OCI-LY3 (cell line): ENCODE data around the gene KLHL5.

Experiments used
- H2AFZ ChIP-seq: fragments of 200-600, 300-600 bp; shearing (Covaris generic); 2 replicates; pipeline ENCODE4 v1.6.0; 2014; ENCODE audit warnings: antibody characterized with exemption, low read depth, low read length
- H3K27ac ChIP-seq: fragments of 200-600, 300-600 bp; sonication (generic); 2 replicates; pipeline ENCODE4 v1.5.1; 2014; ENCODE audit warnings: mild to moderate bottlenecking, low read length, moderate library complexity, mixed read lengths
- H3K27me3 ChIP-seq: fragments of 200-600, 300-600 bp; sonication (generic); 2 replicates; pipeline ENCODE4 v1.6.1; 2014; ENCODE audit warnings: low read depth, low read length, mixed read lengths
- H3K36me3 ChIP-seq: fragments of 200-600, 300-600 bp; sonication (generic); replicated peaks from 2 replicates; pipeline ENCODE3; 2014; ENCODE audit warnings: low read depth, low read length, mixed read lengths
- H3K4me1 ChIP-seq: fragments of 300-600, 200-600 bp; sonication (generic); 2 replicates; pipeline ENCODE4 v1.6.1; 2014; ENCODE audit warnings: low read length, mixed read lengths
- H3K4me2 ChIP-seq: fragments of 200-600, 300-600 bp; sonication (generic); 2 replicates; pipeline ENCODE4 v1.6.1; 2014; ENCODE audit warnings: low read length, mixed read lengths
- H3K4me3 ChIP-seq: fragments of 300-600, 200-600 bp; sonication (generic); 2 replicates; pipeline ENCODE4 v1.5.1; 2014; ENCODE audit warnings: antibody characterized with exemption, mild to moderate bottlenecking, low read length, moderate library complexity
- H3K79me2 ChIP-seq: fragments of 300-600, 200-600 bp; shearing (Covaris generic); 2 replicates; pipeline ENCODE4 v1.6.1; 2014; ENCODE audit warnings: mild to moderate bottlenecking, low read length, mixed read lengths
- H3K9ac ChIP-seq: fragments of 300-600, 200-600 bp; shearing (Covaris generic); 2 replicates; pipeline ENCODE4 v1.6.0; 2014; ENCODE audit warnings: mild to moderate bottlenecking, low read length, moderate library complexity
- H3K9me3 ChIP-seq: fragments of 200-600, 300-600 bp; shearing (Covaris generic); 2 replicates; pipeline ENCODE4 v1.6.1; 2014; ENCODE audit warnings: low read length, mixed read lengths; ENCODE audit not compliant: insufficient read depth
- H4K20me1 ChIP-seq: fragments of 200-600, 300-600 bp; sonication (generic); 2 replicates; pipeline ENCODE4 v1.6.1; 2016; ENCODE audit warnings: low read length, mixed read lengths; ENCODE audit not compliant: insufficient read depth
- CTCF ChIP-seq: fragments of 200-600, 300-600 bp; sonication (generic); IDR thresholded peaks from 2 replicates; pipeline ENCODE4 v1.5.1; 2014; ENCODE audit warnings: antibody characterized with exemption, low read length, low read depth
- EZH2phosphoT487 ChIP-seq: fragments of 200-600 bp; shearing (Covaris generic); IDR thresholded peaks from 2 replicates; pipeline ENCODE4 v1.6.1; 2018; ENCODE audit warnings: antibody characterized with exemption, mixed run types, low read depth

Gene KLHL5

GRCh38 chr4:39085891-39086290 is 23.9 kb downstream of the KLHL5 start:
- no peak overlapping the region for H3K4me3 ChIP-seq
- no peaks in the 10 kb centered on the region for H4K20me1 ChIP-seq
- no peak overlapping the region for H2AFZ ChIP-seq
- TF ChIP-seq CTCF (no peak), EZH2phosphoT487 (no peak)
- H3K27me3 ChIP-seq, result no peaks in the 10 kb centered on the region
- no peaks in the 10 kb centered on the region for H3K79me2 ChIP-seq
- peaks cover 22% of the 10 kb centered on the region for H3K36me3 ChIP-seq
- H3K9me3 ChIP-seq, result no peaks in the 10 kb centered on the region
- H3K27ac ChIP-seq, result no peak overlapping the region
- H3K4me1 ChIP-seq, result no peaks in the 10 kb centered on the region
- H3K9ac ChIP-seq, result no peak overlapping the region
- no peak overlapping the region for H3K4me2 ChIP-seq

GRCh38 chr4:39096847-39097246 is 34.8 kb downstream of the KLHL5 start:
- no peaks in the 10 kb centered on the region for H4K20me1 ChIP-seq

GRCh38 chr4:39097290-39097689 is 35.3 kb downstream of the KLHL5 start:
- H3K9ac ChIP-seq, result no peak overlapping the region
- no peak overlapping the region for H3K27ac ChIP-seq
- peaks cover 4% of the 10 kb centered on the region for H3K36me3 ChIP-seq
- no peaks in the 10 kb centered on the region for H4K20me1 ChIP-seq
- H3K4me2 ChIP-seq, result no peak overlapping the region
- no peaks in the 10 kb centered on the region for H3K4me1 ChIP-seq
- H3K27me3 ChIP-seq, result no peaks in the 10 kb centered on the region
- no peaks in the 10 kb centered on the region for H3K9me3 ChIP-seq
- no peak for TF ChIP-seq CTCF
- TF ChIP-seq EZH2phosphoT487, result no peak
- H2AFZ ChIP-seq, result no peak overlapping the region
- no peak overlapping the region for H3K4me3 ChIP-seq
- no peaks in the 10 kb centered on the region for H3K79me2 ChIP-seq

More at GRCh38 chr4:39096847-39097246, 34.8 kb downstream of the KLHL5 start:
- Histone ChIP-seq H3K79me2 (no peaks in the 10 kb centered on the region), H3K36me3 (peaks cover 4% of the 10 kb centered on the region), H3K27ac (no peak overlapping the region), H3K9me3 (no peaks in the 10 kb centered on the region), H3K4me3 (no peak overlapping the region), H2AFZ (no peak overlapping the region), H3K4me2 (no peak overlapping the region), H3K4me1 (no peaks in the 10 kb centered on the region), H3K9ac (no peak overlapping the region), H3K27me3 (no peaks in the 10 kb centered on the region)
- TF ChIP-seq CTCF, result no peak
- no peak for TF ChIP-seq EZH2phosphoT487

GRCh38 chr4:39102297-39102696 is 40.3 kb downstream of the KLHL5 start:
- Histone ChIP-seq H3K36me3 (peaks cover 8% of the 10 kb centered on the region), H3K4me3 (no peak overlapping the region), H3K9ac (no peak overlapping the region), H3K4me2 (no peak overlapping the region), H3K9me3 (no peaks in the 10 kb centered on the region), H3K4me1 (no peaks in the 10 kb centered on the region), H3K27me3 (no peaks in the 10 kb centered on the region), H3K79me2 (no peaks in the 10 kb centered on the region), H2AFZ (no peak overlapping the region), H4K20me1 (no peaks in the 10 kb centered on the region), H3K27ac (no peak overlapping the region)
- no peak for TF ChIP-seq CTCF
- no peak for TF ChIP-seq EZH2phosphoT487
